ENCODE data around the gene C16orf96. TPM values are rescaled to one million over a fixed set of nuclear protein-coding genes. Genes with fewer than 3 reads are reported as not detected.
A peak's percentile ranks its signal among the peaks of the same experiment; 100 is the strongest.

C16orf96 gene
- total RNA-seq, 1 donor from 2014 or later, result not detected

GRCh38 chr16:4538350-4539235 is 17.5 kb upstream of the C16orf96 start, which contains the start of gene CDIP1:
Gene CDIP1, minus strand, starts transcription at chr16:4538773. Its CDS starts 24,643 bp downstream, at chr16:4514130.
- peak in 1 of 3 experiments; percentile 8 for TF ChIP-seq CTCF (IDR thresholded peaks at IDR 0.05)
- Histone ChIP-seq H3K27me3 (no peaks in the 10 kb centered on the region), H3K36me3 (no peaks in the 10 kb centered on the region), H3K4me3 (peak within 1 kb of the TSS; percentile 71 to 95), H3K4me1 (peaks cover 13 to 16% of the 10 kb centered on the region in 2 donors), H3K9me3 (no peaks in the 10 kb centered on the region), H3K27ac (peak within 1 kb of the TSS; percentile 87 to 90)
- DNase-seq (ENCODE audit: low spot score in 2 of 2), result peak; percentile 91 to 98
- intact Hi-C loops (cut with DNase I), result loop anchor here (10.0 kb wide), 1 partner anchor 824 kb away; the partner anchor contains the start of gene TRAP1

GRCh38 chr16:4539716-4540284 is 16.3 kb upstream of the C16orf96 start:
- intact Hi-C loops (cut with DNase I), result loop anchor here (10.0 kb wide), 1 partner anchor 825 kb away; the partner anchor contains the start of gene TRAP1
- Histone ChIP-seq H3K27ac (no peak overlapping the region), H3K4me3 (no peak overlapping the region), H3K36me3 (no peaks in the 10 kb centered on the region), H3K4me1 (peaks cover 13% of the 10 kb centered on the region in 2 donors), H3K27me3 (no peaks in the 10 kb centered on the region), H3K9me3 (no peaks in the 10 kb centered on the region)
- no peak for TF ChIP-seq CTCF (IDR thresholded peaks at IDR 0.05)
- no peak for DNase-seq (ENCODE audit: low spot score in 2 of 2)

GRCh38 chr16:4544473-4544872 is 11.7 kb upstream of the C16orf96 start:
- no peaks in the 10 kb centered on the region for H3K4me1 ChIP-seq
- DNase-seq (ENCODE audit: low spot score in 2 of 2), result no peak
- H3K4me3 ChIP-seq, result no peak overlapping the region
- intact Hi-C loops (cut with DNase I), result no loop called here
- no peaks in the 10 kb centered on the region for H3K27me3 ChIP-seq
- H3K27ac ChIP-seq, result no peak overlapping the region
- no peaks in the 10 kb centered on the region for H3K36me3 ChIP-seq
- TF ChIP-seq CTCF (IDR thresholded peaks at IDR 0.05), result no peak
- H3K9me3 ChIP-seq, result no peaks in the 10 kb centered on the region

- no peaks in the 10 kb centered on the region for H3K27me3 ChIP-seq
- intact Hi-C loops (cut with DNase I), result loop anchor here (1.0 to 2.0 kb wide), 2 partner anchors 42 to 123 kb away; partner anchors contain the start of gene DNAJA3
- DNase-seq (ENCODE audit: low spot score in 2 of 2), result no peak
- no peaks in the 10 kb centered on the region for H3K36me3 ChIP-seq
- no peaks in the 10 kb centered on the region for H3K9me3 ChIP-seq
- no peak overlapping the region for H3K4me3 ChIP-seq
- TF ChIP-seq CTCF (IDR thresholded peaks at IDR 0.05), result no peak
- no peaks in the 10 kb centered on the region for H3K4me1 ChIP-seq
- H3K27ac ChIP-seq, result no peak overlapping the region
Measured at GRCh38 chr16:4548124-4548523, 8.0 kb upstream of the C16orf96 start.

GRCh38 chr16:4550591-4550990 is 5.5 kb upstream of the C16orf96 start:
- Histone ChIP-seq H3K9me3 (no peaks in the 10 kb centered on the region), H3K27me3 (no peaks in the 10 kb centered on the region), H3K36me3 (no peaks in the 10 kb centered on the region), H3K4me1 (no peaks in the 10 kb centered on the region), H3K27ac (no peak overlapping the region), H3K4me3 (no peak overlapping the region)
- no peak for TF ChIP-seq CTCF (IDR thresholded peaks at IDR 0.05)
- DNase-seq (ENCODE audit: low spot score in 2 of 2), result no peak
- intact Hi-C loops (cut with DNase I), result no loop called here
